Omental fat pad (tissue), 4 donors: ENCODE measurements around the gene CERK. TPM values are rescaled to one million over a fixed set of nuclear protein-coding genes. Genes with fewer than 3 reads are reported as not detected.
A peak's percentile ranks its signal among the peaks of the same experiment; 100 is the strongest.

ENCODE experiments used
- ATAC-seq: fragments of 150-250 bp; one replicate; pipeline ENCODE4 v1.9.1; 2016; ENCODE audit warnings: mild to moderate bottlenecking, moderate library complexity; ENCODE audit not compliant: low FRiP score
- DNase-seq: peaks from one replicate; pipeline ENCODE4 v3.0.0-alpha.2; 2019; ENCODE audit warnings: low spot score
- total RNA-seq, 4 donors: library from RNA; depleted of rRNA; stranded (reverse); fragments of >200 nt; gene quantifications; one replicate each; pipeline ENCODE4 v1.1.0, GENCODE V29; 2016
- TF ChIP-seq, protein P1 (sequence below), 3 donors: fragments of 450-650 bp; IDR thresholded peaks; one replicate each; pipeline ENCODE4 v1.5.1; 2016 to 2017; ENCODE audit warnings: antibody characterized with exemption in 3 of 3, mild to moderate bottlenecking in 3 of 3, moderate library complexity in 2 of 3

Gene CERK
- total RNA-seq, 4 donors from 2014 or later: 32.7 to 47.8 (median 39.7) TPM

GRCh38 chr22:46758867-46759290 lies 20.8 kb upstream of the CERK start:
- peak; percentile 48 for ATAC-seq
- DNase-seq: no peak
- TF ChIP-seq, protein P1, sequence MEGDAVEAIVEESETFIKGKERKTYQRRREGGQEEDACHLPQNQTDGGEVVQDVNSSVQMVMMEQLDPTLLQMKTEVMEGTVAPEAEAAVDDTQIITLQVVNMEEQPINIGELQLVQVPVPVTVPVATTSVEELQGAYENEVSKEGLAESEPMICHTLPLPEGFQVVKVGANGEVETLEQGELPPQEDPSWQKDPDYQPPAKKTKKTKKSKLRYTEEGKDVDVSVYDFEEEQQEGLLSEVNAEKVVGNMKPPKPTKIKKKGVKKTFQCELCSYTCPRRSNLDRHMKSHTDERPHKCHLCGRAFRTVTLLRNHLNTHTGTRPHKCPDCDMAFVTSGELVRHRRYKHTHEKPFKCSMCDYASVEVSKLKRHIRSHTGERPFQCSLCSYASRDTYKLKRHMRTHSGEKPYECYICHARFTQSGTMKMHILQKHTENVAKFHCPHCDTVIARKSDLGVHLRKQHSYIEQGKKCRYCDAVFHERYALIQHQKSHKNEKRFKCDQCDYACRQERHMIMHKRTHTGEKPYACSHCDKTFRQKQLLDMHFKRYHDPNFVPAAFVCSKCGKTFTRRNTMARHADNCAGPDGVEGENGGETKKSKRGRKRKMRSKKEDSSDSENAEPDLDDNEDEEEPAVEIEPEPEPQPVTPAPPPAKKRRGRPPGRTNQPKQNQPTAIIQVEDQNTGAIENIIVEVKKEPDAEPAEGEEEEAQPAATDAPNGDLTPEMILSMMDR (IDR thresholded peaks at IDR 0.05): no peak

DNA sequence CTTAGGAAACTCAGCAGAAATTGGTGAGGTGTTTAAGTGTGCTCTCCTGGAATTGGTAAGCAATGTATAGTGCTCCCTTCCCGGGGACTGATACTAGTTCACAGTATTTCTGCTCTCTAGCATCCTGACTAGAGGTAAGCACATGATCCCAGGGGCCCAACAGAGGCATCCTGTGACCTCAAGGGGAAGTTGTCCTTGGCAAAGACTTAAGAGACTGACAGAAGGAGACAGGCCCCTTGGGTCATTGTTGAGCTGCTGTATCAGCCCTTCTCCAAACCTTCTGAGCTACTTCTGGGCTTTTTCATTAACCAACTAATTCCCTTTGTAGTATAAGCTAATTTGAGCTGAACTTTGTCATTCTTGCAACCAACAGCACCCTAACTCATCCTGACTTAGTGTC lies 20.1 kb upstream of the CERK start:
- ATAC-seq (no peak), DNase-seq (no peak)
- TF ChIP-seq, protein P1 (IDR thresholded peaks at IDR 0.05): no peak

GRCh38 chr22:46757104-46757503 lies 19.1 kb upstream of the CERK start:
- TF ChIP-seq, protein P1 (IDR thresholded peaks at IDR 0.05): no peak
- ATAC-seq (no peak), DNase-seq (no peak)

- DNase-seq (no peak), ATAC-seq (no peak)
- TF ChIP-seq, protein P1 (IDR thresholded peaks at IDR 0.05): no peak
Observed at GRCh38 chr22:46756097-46756496, 18.0 kb upstream of the CERK start.

GRCh38 chr22:46755525-46755924 lies 17.5 kb upstream of the CERK start:
- TF ChIP-seq, protein P1 (IDR thresholded peaks at IDR 0.05): no peak
- ATAC-seq: no peak
- DNase-seq: no peak

DNA sequence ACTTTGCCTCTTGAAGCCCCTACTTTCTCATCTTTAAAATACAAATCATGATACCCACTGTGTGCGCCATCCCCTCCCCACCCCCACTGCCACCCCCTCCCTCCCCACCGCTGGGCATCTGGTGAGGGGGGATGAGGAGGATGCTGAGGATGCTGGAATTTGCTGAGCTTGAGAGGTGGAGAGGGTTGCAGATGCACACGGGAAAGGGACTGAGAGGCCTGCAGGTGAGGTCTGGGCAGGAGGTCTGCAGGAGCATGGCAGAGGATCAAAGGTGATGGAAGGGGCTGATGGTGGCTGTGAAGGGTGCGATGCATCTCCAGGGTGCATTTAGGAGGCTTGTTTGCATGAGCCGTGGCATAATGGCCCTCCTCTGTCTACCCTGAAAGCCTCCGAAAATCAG lies 16.8 kb upstream of the CERK start:
- ATAC-seq (no peak), DNase-seq (no peak)
- TF ChIP-seq, protein P1 (IDR thresholded peaks at IDR 0.05): no peak

- ATAC-seq (peak; percentile 83), DNase-seq (peak; percentile 81)
- TF ChIP-seq, protein P1 (IDR thresholded peaks at IDR 0.05): no peak
Observed at GRCh38 chr22:46754110-46754799, 16.2 kb upstream of the CERK start.
